Common myeloid progenitor, CD34-positive (primary cell): ENCODE measurements around the gene GPR160.
A peak's percentile ranks its signal among the peaks of the same experiment; 100 is the strongest.

ENCODE experiments used
- CTCF ChIA-PET: fragments of 350-600 bp; sonication (Branson Sonifier 250); formaldehyde crosslinking; loops from one replicate; lab custom pipeline; 2021; ENCODE audit warnings: antibody characterized with exemption; lab: Charles Lee
- POLR2A ChIA-PET: fragments of 350-600 bp; sonication (Branson Sonifier 250); formaldehyde crosslinking; loops from one replicate; lab custom pipeline; 2021; ENCODE audit warnings: antibody characterized with exemption; lab: Charles Lee
- DNase-seq, 3 donors: peaks; one replicate each; pipeline versions ENCODE4 v3.0.0 to v3.0.0-alpha.2; 2013
- H3K27ac ChIP-seq, 2 experiments: 1 replicate in 1 of 2; 2 replicates in 1 of 2; pipeline ENCODE4 v1.7.0; 2013; ENCODE audit warnings: inconsistent platforms in 2 of 2, low read length in 2 of 2, mild to moderate bottlenecking in 2 of 2, low read depth in 1 of 2, moderate library complexity in 1 of 2; ENCODE audit not compliant: severe bottlenecking in 2 of 2, insufficient read depth in 1 of 2, poor library complexity in 1 of 2
- H3K27me3 ChIP-seq, 5 experiments: replicated peaks in 2 of 5; 1 replicate in 3 of 5; 2 replicates in 2 of 5; pipeline versions ENCODE4 v1.6.1 to v1.7.0; 2013; ENCODE audit warnings: low read length in 4 of 5, mild to moderate bottlenecking in 2 of 5, moderate library complexity in 2 of 5, inconsistent platforms in 1 of 5; ENCODE audit not compliant: insufficient read depth in 5 of 5, control insufficient read depth in 4 of 5
- H3K36me3 ChIP-seq, 4 experiments: 1 replicate in 2 of 4; 2 replicates in 2 of 4; pipeline versions ENCODE4 v1.6.1 to v1.7.0; 2013; ENCODE audit warnings: low read length in 3 of 4, control low read depth in 1 of 4, mild to moderate bottlenecking in 1 of 4; ENCODE audit not compliant: control insufficient read depth in 4 of 4, insufficient read depth in 4 of 4
- H3K4me1 ChIP-seq, 4 experiments: 1 replicate in 3 of 4; 2 replicates in 1 of 4; pipeline versions ENCODE4 v1.6.1 to v1.7.1; 2013; ENCODE audit warnings: low read length in 3 of 4, mild to moderate bottlenecking in 3 of 4, control low read depth in 1 of 4, inconsistent platforms in 1 of 4, moderate library complexity in 1 of 4; ENCODE audit not compliant: control insufficient read depth in 4 of 4, insufficient read depth in 4 of 4; ENCODE audit errors: control extremely low read depth in 1 of 4
- H3K4me3 ChIP-seq, 7 experiments: 1 replicate in 4 of 7; 2 replicates in 3 of 7; pipeline versions ENCODE4 v1.5.1 to v1.7.0; 2013; ENCODE audit warnings: mild to moderate bottlenecking in 7 of 7, low read length in 6 of 7, moderate library complexity in 6 of 7, inconsistent platforms in 2 of 7, low read depth in 2 of 7, control low read depth in 1 of 7; ENCODE audit not compliant: insufficient read depth in 4 of 7, control insufficient read depth in 1 of 7; ENCODE audit errors: extremely low read depth in 1 of 7
- H3K9me3 ChIP-seq, 5 experiments: 1 replicate in 4 of 5; 2 replicates in 1 of 5; pipeline versions ENCODE4 v1.6.1 to v1.7.1; 2013; ENCODE audit warnings: low read length in 4 of 5, mild to moderate bottlenecking in 2 of 5, inconsistent platforms in 1 of 5, low read depth in 1 of 5, moderate library complexity in 1 of 5; ENCODE audit not compliant: control insufficient read depth in 4 of 5, insufficient read depth in 2 of 5; ENCODE audit errors: control extremely low read depth in 1 of 5
- whole genome bisulfite sequencing: methylation state at CpG from one replicate; pipeline ENCODE4 v1.1.5; 2013; ENCODE audit not compliant: insufficient coverage; 5-methylcytosine and 5-hydroxymethylcytosine counted together

The GPR160 gene

DNA sequence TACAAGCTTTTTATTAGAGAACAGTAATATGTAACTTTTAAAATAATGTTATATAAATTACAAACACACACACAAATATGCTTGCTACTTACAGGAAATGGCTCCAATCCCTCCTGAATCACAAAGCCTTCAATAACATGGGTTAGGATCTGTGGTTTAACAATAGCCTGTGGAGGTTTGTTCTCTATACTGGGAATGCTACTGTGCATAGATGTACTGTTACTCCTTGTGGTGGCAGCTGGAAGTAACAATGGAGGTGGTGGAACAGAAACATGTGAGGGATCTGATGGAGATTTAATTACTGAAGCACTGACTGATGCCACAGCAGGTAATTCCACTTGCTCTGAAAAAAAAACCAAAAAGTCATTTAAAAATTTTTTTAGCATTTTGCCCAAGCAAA is 79.3 kb downstream of the GPR160 start:
- H3K9me3 ChIP-seq = no peaks in the 10 kb centered on the region
- POLR2A ChIA-PET = no interaction called here

GRCh38 chr3:170128259-170128976 is 90.6 kb downstream of the GPR160 start:
- POLR2A ChIA-PET = no interaction called here

More for the DNA sequence above, 79.3 kb downstream of the GPR160 start:
- Histone ChIP-seq H3K27ac (no peak overlapping the region), H3K36me3 (peaks cover 24 to 76% (median 37%) of the 10 kb centered on the region in 4 experiments), H3K4me1 (no peaks in the 10 kb centered on the region), H3K4me3 (no peak overlapping the region), H3K27me3 (no peaks in the 10 kb centered on the region)
- CTCF ChIA-PET = interaction anchor here (0.7 to 1.7 kb wide), 5 partner anchors 14 to 442 kb away, joined by 3 to 5 read pairs (median 3); no protein-coding TSS in a partner anchor
- peak; percentile 3 to 17 (median 13) for DNase-seq

DNA sequence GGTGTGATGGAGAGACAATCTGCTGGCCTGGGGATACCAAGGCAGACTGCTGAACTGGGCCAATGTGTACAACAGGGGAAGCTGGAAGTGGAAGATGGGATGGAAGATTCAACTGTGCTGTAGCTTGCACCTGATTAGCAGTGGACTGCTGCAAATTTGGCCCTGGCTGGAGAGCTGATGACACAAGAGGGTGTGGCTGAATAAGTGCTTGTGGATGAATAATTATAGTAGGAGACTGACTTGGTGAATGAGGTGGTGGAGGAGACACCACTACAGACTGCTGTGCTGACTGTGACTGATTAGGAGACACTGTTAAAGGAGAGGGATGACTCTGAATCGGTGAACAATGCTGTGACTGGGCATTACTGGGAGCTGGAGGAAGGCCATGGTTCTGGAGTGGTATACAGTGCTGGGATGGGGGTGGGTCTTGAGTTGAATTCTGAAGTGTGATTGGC is 91.2 kb downstream of the GPR160 start:
- ChIA-PET CTCF (interaction anchor here (0.9 to 1.6 kb wide), 6 partner anchors 11 to 33 kb away, joined by 3 to 5 read pairs (median 3); no protein-coding TSS in a partner anchor), POLR2A (no interaction called here)
- peaks cover 14 to 44% (median 35%) of the 10 kb centered on the region in 4 experiments for H3K36me3 ChIP-seq
- no peak for DNase-seq
- no peak overlapping the region for H3K27ac ChIP-seq
- H3K9me3 ChIP-seq = peaks cover 0 to 9% (median 0%) of the 10 kb centered on the region in 5 experiments
- no peaks in the 10 kb centered on the region for H3K27me3 ChIP-seq
- no peak overlapping the region for H3K4me3 ChIP-seq
- peaks cover 0 to 14% (median 5%) of the 10 kb centered on the region in 4 experiments for H3K4me1 ChIP-seq
- WGBS = 100% methylated on average over 1 of the region's 1 CpG

More at GRCh38 chr3:170128259-170128976, 90.6 kb downstream of the GPR160 start:
- peak; percentile 47 to 89 (median 88) for DNase-seq
- H3K27me3 ChIP-seq = no peaks in the 10 kb centered on the region
- H3K9me3 ChIP-seq = peaks cover 0 to 7% (median 0%) of the 10 kb centered on the region in 5 experiments
- CTCF ChIA-PET = interaction anchor here (0.9 to 1.6 kb wide), 7 partner anchors 11 to 41 kb away, joined by 3 to 5 read pairs (median 3); no protein-coding TSS in a partner anchor
- no peak overlapping the region for H3K4me3 ChIP-seq
- 100% methylated on average over 2 of the region's 4 CpGs for WGBS
- peaks cover 0 to 14% (median 5%) of the 10 kb centered on the region in 4 experiments for H3K4me1 ChIP-seq
- peaks cover 9 to 38% (median 31%) of the 10 kb centered on the region in 4 experiments for H3K36me3 ChIP-seq
- no peak overlapping the region for H3K27ac ChIP-seq

DNA sequence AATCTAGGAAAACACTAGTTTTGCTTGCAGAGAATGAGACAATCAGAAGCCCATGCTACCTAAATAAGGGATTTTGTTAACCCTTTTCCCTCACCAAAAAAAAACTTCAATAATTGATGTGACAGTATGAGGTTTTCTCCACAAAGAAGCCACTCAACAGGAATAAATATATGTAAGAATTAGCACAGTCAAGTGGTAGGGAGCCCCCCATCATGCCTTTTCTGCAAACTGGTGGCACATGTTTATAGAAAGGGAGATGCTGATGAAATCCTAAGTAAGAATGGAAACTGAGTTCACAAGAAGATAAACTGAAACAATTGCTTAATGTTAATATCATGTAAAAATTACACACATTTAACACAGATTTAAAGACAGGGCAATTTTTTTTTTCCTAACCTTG is 92.7 kb downstream of the GPR160 start:
- H3K27me3 ChIP-seq = no peaks in the 10 kb centered on the region
- no peak for DNase-seq
- peaks cover 19 to 56% (median 39%) of the 10 kb centered on the region in 4 experiments for H3K36me3 ChIP-seq
- ChIA-PET CTCF (no interaction called here), POLR2A (no interaction called here)
- no peak overlapping the region for H3K4me3 ChIP-seq
- no peak overlapping the region for H3K27ac ChIP-seq
- H3K9me3 ChIP-seq = peaks cover 0 to 9% (median 0%) of the 10 kb centered on the region in 5 experiments
- peaks cover 0 to 14% (median 5%) of the 10 kb centered on the region in 4 experiments for H3K4me1 ChIP-seq

DNA sequence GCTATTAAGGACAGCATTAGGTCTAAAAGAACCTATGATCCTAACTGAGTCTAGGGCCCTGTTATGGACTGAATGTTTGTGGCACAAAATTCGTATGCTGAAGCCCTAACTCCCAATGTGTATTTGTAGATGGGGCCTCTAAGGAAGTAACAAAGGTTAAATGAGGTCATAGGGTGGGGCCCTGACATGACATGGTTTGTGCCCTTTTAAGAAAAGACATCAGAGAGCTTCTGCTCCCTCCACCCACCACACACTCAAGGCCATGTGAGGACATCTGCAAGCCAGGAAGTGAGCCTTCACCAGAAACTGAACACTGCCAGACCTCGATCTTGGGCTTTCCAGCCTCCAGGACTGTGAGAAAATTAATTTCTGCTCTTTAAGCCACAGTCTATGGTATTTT is 94.5 kb downstream of the GPR160 start:
- Histone ChIP-seq H3K9me3 (peaks cover 0 to 9% (median 0%) of the 10 kb centered on the region in 5 experiments), H3K27me3 (no peaks in the 10 kb centered on the region), H3K27ac (no peak overlapping the region), H3K36me3 (peaks cover 23 to 63% (median 45%) of the 10 kb centered on the region in 4 experiments), H3K4me3 (no peak overlapping the region), H3K4me1 (peaks cover 0 to 14% (median 5%) of the 10 kb centered on the region in 4 experiments)
- no peak for DNase-seq
- CTCF ChIA-PET = interaction anchor here (1.0 to 1.9 kb wide), 3 partner anchors 9 to 140 kb away, joined by 3 to 5 read pairs (median 4); no protein-coding TSS in a partner anchor
- POLR2A ChIA-PET = interaction anchor here (0.5 to 0.6 kb wide), 2 partner anchors 26 to 1012 kb away, joined by 3 to 4 read pairs; no protein-coding TSS in a partner anchor
- WGBS = no CpG with 5 or more reads among the region's 2 CpGs
